Mesenchymal stem cell (in vitro differentiated cells and primary cell): ENCODE results near the gene TMEM218.
"Not testable (repeated sequence)": the region's sequence is repeated elsewhere in the genome, so short reads cannot be mapped to it uniquely, and the experiment has no call there.

Source experiments
- DNase-seq: peaks from one replicate; pipeline ENCODE4 v3.0.0-alpha.2; 2013
- H2AFZ ChIP-seq: one replicate; pipeline ENCODE4 v1.6.1; 2013; ENCODE audit warnings: low read depth, mild to moderate bottlenecking, control low read depth, inconsistent platforms, low read length, moderate library complexity
- H2AK5ac ChIP-seq: 2 replicates; pipeline ENCODE4 v1.6.1; 2013; ENCODE audit warnings: low read length, moderate library complexity, mild to moderate bottlenecking, inconsistent platforms; ENCODE audit not compliant: severe bottlenecking
- H2BK120ac ChIP-seq: one replicate; pipeline ENCODE4 v1.6.1; 2013; ENCODE audit warnings: low read depth, mild to moderate bottlenecking, inconsistent platforms, low read length, moderate library complexity
- H2BK12ac ChIP-seq, 2 experiments: one replicate each; pipeline ENCODE4 v1.6.1; 2013; ENCODE audit warnings: inconsistent platforms in 2 of 2, low read length in 2 of 2, mild to moderate bottlenecking in 2 of 2, moderate library complexity in 2 of 2, control low read depth in 1 of 2
- H2BK15ac ChIP-seq: one replicate; pipeline ENCODE4 v1.6.1; 2013; ENCODE audit warnings: mild to moderate bottlenecking, low read depth, inconsistent platforms; ENCODE audit not compliant: poor library complexity, severe bottlenecking
- H2BK5ac ChIP-seq: 2 replicates; pipeline ENCODE4 v1.6.1; 2013; ENCODE audit warnings: low read depth, mild to moderate bottlenecking, low read length, control low read depth, inconsistent platforms; ENCODE audit not compliant: poor library complexity, severe bottlenecking
- H3K14ac ChIP-seq, 2 experiments: one replicate each; pipeline ENCODE4 v1.6.1; 2013; ENCODE audit warnings: inconsistent platforms in 2 of 2, low read length in 2 of 2, control low read depth in 1 of 2, mild to moderate bottlenecking in 1 of 2, moderate library complexity in 1 of 2
- H3K18ac ChIP-seq, 2 experiments: one replicate each; pipeline ENCODE4 v1.6.1; 2013; ENCODE audit warnings: inconsistent platforms in 2 of 2, low read length in 2 of 2, control low read depth in 1 of 2, low read depth in 1 of 2, mild to moderate bottlenecking in 1 of 2
- H3K23ac ChIP-seq, 2 experiments: one replicate each; pipeline ENCODE4 v1.6.1; 2013; ENCODE audit warnings: inconsistent platforms in 2 of 2, low read length in 2 of 2, mild to moderate bottlenecking in 2 of 2, moderate library complexity in 2 of 2, control low read depth in 1 of 2
- H3K27ac ChIP-seq: 2 replicates; pipeline ENCODE4 v1.5.1; 2013; ENCODE audit warnings: mild to moderate bottlenecking, moderate library complexity, low read length, control low read depth, inconsistent platforms; ENCODE audit not compliant: poor library complexity, severe bottlenecking
- H3K27me3 ChIP-seq, 2 experiments: 2 replicates each; pipeline versions ENCODE4 v1.6.1 to v1.7.0; 2013; ENCODE audit warnings: low read length in 2 of 2, mild to moderate bottlenecking in 2 of 2, moderate library complexity in 2 of 2, control low read depth in 1 of 2, inconsistent platforms in 1 of 2; ENCODE audit not compliant: control insufficient read depth in 1 of 2, insufficient read depth in 1 of 2
- H3K36me3 ChIP-seq, 2 experiments: 2 replicates each; pipeline versions ENCODE4 v1.6.1 to v1.7.0; 2013; ENCODE audit warnings: low read length in 2 of 2, control low read depth in 1 of 2, inconsistent platforms in 1 of 2, low read depth in 1 of 2, mild to moderate bottlenecking in 1 of 2; ENCODE audit not compliant: insufficient read depth in 2 of 2, control insufficient read depth in 1 of 2
- H3K4ac ChIP-seq, 2 experiments: one replicate each; pipeline ENCODE4 v1.6.1; 2013; ENCODE audit warnings: inconsistent platforms in 2 of 2, low read length in 2 of 2, mild to moderate bottlenecking in 2 of 2, moderate library complexity in 2 of 2, control low read depth in 1 of 2, low read depth in 1 of 2
- H3K4me1 ChIP-seq: 2 replicates; pipeline ENCODE4 v1.6.1; 2013; ENCODE audit warnings: low read depth, low read length, control low read depth; ENCODE audit not compliant: control insufficient read depth, insufficient read depth
- H3K4me2 ChIP-seq: 2 replicates; pipeline ENCODE4 v1.6.1; 2013; ENCODE audit warnings: low read length, mild to moderate bottlenecking, inconsistent platforms; ENCODE audit not compliant: poor library complexity, severe bottlenecking
- H3K4me3 ChIP-seq, 2 experiments: 2 replicates each; pipeline versions ENCODE4 v1.5.1 to v1.7.0; 2013; ENCODE audit warnings: low read length in 2 of 2, mild to moderate bottlenecking in 2 of 2, control low read depth in 1 of 2, low read depth in 1 of 2; ENCODE audit not compliant: insufficient read depth in 1 of 2
- H3K79me1 ChIP-seq: replicated peaks from 2 replicates; pipeline ENCODE4 v1.6.1; 2013; ENCODE audit warnings: mild to moderate bottlenecking, control low read depth, low read length, inconsistent platforms; ENCODE audit not compliant: poor library complexity, severe bottlenecking
- H3K9ac ChIP-seq: 2 replicates; pipeline ENCODE4 v1.7.0; 2013; ENCODE audit warnings: mild to moderate bottlenecking, low read length, moderate library complexity
- H3K9me3 ChIP-seq: 2 replicates; pipeline ENCODE4 v1.7.0; 2013; ENCODE audit warnings: mild to moderate bottlenecking, low read length; ENCODE audit not compliant: control insufficient read depth
- H4K8ac ChIP-seq: one replicate; pipeline ENCODE4 v1.6.1; 2013; ENCODE audit warnings: inconsistent platforms, mild to moderate bottlenecking, low read length, moderate library complexity
- H4K91ac ChIP-seq: one replicate; pipeline ENCODE4 v1.6.1; 2013; ENCODE audit warnings: mild to moderate bottlenecking, low read length, inconsistent platforms
- WGBS: methylation state at CpG from one replicate; pipeline ENCODE4 v1.1.7; 2013; ENCODE audit warnings: mixed read lengths; 5-methylcytosine and 5-hydroxymethylcytosine counted together

TMEM218 gene

GRCh38 chr11:125089481-125089880, 21.9 kb downstream of the TMEM218 start:
- not testable (repeated sequence) for H3K4me3 ChIP-seq, H3K4ac ChIP-seq, H3K14ac ChIP-seq, H2BK120ac ChIP-seq, H3K27ac ChIP-seq, H4K8ac ChIP-seq, H3K79me1 ChIP-seq, H2BK15ac ChIP-seq, H2AFZ ChIP-seq, H3K9ac ChIP-seq, H3K36me3 ChIP-seq, H3K23ac ChIP-seq, H3K9me3 ChIP-seq, H4K91ac ChIP-seq, H2AK5ac ChIP-seq, H3K4me2 ChIP-seq, H3K4me1 ChIP-seq, H2BK12ac ChIP-seq, H3K18ac ChIP-seq, DNase-seq, H2BK5ac ChIP-seq, H3K27me3 ChIP-seq
- WGBS, result 91% methylated on average over 29 of the region's 31 CpGs

- no peak overlapping the region for H4K8ac ChIP-seq
- WGBS, result 87% methylated on average over 19 of the region's 20 CpGs
- no peak overlapping the region for H3K4ac ChIP-seq
- H2BK120ac ChIP-seq, result no peak overlapping the region
- H3K14ac ChIP-seq, result no peak overlapping the region
- no peak overlapping the region for H3K23ac ChIP-seq
- no peak overlapping the region for H3K4me3 ChIP-seq
- H3K4me1 ChIP-seq, result peaks cover 7% of the 10 kb centered on the region
- no peak overlapping the region for H3K27ac ChIP-seq
- H3K36me3 ChIP-seq, result no peaks in the 10 kb centered on the region
- H3K27me3 ChIP-seq, result no peaks in the 10 kb centered on the region
- no peak overlapping the region for H2AK5ac ChIP-seq
- H4K91ac ChIP-seq, result no peak overlapping the region
- H3K79me1 ChIP-seq, result no peaks in the 10 kb centered on the region
- no peak overlapping the region for H2BK15ac ChIP-seq
- no peak overlapping the region for H2BK12ac ChIP-seq
- no peaks in the 10 kb centered on the region for H3K9me3 ChIP-seq
- H3K18ac ChIP-seq, result no peak overlapping the region
- H2BK5ac ChIP-seq, result no peak overlapping the region
- no peak overlapping the region for H3K4me2 ChIP-seq
- H3K9ac ChIP-seq, result no peak overlapping the region
- no peak for DNase-seq
- H2AFZ ChIP-seq, result no peak overlapping the region
Observed at GRCh38 chr11:125088576-125089455, 22.6 kb downstream of the TMEM218 start.

- Histone ChIP-seq H4K91ac (no peak overlapping the region), H3K79me1 (no peaks in the 10 kb centered on the region), H3K9me3 (no peaks in the 10 kb centered on the region), H3K4ac (no peak overlapping the region), H2BK15ac (no peak overlapping the region), H3K14ac (no peak overlapping the region), H3K27me3 (no peaks in the 10 kb centered on the region), H2BK12ac (no peak overlapping the region), H3K4me2 (no peak overlapping the region), H3K4me1 (peaks cover 13% of the 10 kb centered on the region), H4K8ac (no peak overlapping the region), H2BK5ac (no peak overlapping the region), H3K23ac (no peak overlapping the region), H3K4me3 (no peak overlapping the region), H3K27ac (no peak overlapping the region), H3K36me3 (no peaks in the 10 kb centered on the region), H3K18ac (no peak overlapping the region), H3K9ac (no peak overlapping the region), H2AK5ac (no peak overlapping the region), H2BK120ac (no peak overlapping the region), H2AFZ (no peak overlapping the region)
- no peak for DNase-seq
- 80% methylated on average over 2 of the region's 2 CpGs for WGBS
Observed at GRCh38 chr11:125088123-125088522, 23.3 kb downstream of the TMEM218 start.

- Histone ChIP-seq H2AFZ (no peak overlapping the region), H2BK12ac (no peak overlapping the region), H2AK5ac (no peak overlapping the region), H3K79me1 (no peaks in the 10 kb centered on the region), H3K4me3 (no peak overlapping the region), H3K36me3 (no peaks in the 10 kb centered on the region), H3K9me3 (no peaks in the 10 kb centered on the region), H4K91ac (no peak overlapping the region), H3K4me2 (no peak overlapping the region), H2BK5ac (no peak overlapping the region), H4K8ac (no peak overlapping the region), H3K4ac (no peak overlapping the region), H2BK120ac (no peak overlapping the region), H2BK15ac (no peak overlapping the region), H3K14ac (no peak overlapping the region), H3K18ac (no peak overlapping the region), H3K4me1 (peaks cover 17% of the 10 kb centered on the region), H3K27ac (no peak overlapping the region), H3K27me3 (no peaks in the 10 kb centered on the region), H3K9ac (no peak overlapping the region), H3K23ac (no peak overlapping the region)
- WGBS, result 87% methylated on average over 13 of the region's 14 CpGs
- no peak for DNase-seq
Observed at GRCh38 chr11:125086633-125087296, 24.7 kb downstream of the TMEM218 start.
